IPS DF 4.7 (cell line): ENCODE measurements around the gene ERCC3.
"Not testable (repeated sequence)": the region's sequence is repeated elsewhere in the genome, so short reads cannot be mapped to it uniquely, and the experiment has no call there.

Experiments used
- DNase-seq: peaks from one replicate; pipeline ENCODE4 v3.0.0-alpha.2; 2013; ENCODE audit warnings: low spot score; ENCODE audit errors: extremely low read depth

Gene ERCC3

DNA sequence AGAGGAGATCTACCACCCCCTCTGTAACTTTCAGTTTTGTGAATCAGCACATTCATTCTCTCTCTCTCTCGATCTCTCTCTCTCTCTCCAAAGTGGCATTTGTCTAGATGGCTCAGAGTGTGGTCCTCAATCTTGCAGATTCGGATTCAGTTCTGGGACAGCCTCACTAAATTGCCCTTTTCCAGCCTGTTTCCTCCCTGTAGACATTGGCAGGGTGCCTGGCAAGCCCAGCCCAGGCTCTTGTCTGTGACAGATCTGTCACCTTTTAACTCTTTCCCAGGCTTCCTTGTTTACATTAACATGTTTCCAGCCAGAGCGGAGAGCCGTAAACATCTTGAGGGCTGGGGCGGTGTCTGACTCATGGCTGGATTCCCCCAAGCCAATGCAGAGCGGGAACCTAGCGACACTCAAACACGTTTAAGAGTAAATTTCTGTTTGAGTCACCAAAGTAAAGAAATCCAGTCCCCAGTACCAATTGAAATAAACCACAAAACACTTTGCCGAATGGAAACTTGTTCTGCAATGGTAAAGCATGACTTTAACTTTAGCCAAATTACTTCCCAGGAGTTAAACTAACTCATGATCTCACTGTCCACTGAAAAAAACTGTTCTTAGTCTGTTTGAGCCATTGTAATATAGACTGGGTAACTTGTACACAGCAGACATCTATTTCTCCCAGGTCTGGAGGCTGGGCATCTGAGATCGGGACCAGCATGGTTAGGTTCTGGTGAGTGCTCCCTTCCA lies 67.3 kb downstream of the ERCC3 start:
- no peak for DNase-seq

DNA sequence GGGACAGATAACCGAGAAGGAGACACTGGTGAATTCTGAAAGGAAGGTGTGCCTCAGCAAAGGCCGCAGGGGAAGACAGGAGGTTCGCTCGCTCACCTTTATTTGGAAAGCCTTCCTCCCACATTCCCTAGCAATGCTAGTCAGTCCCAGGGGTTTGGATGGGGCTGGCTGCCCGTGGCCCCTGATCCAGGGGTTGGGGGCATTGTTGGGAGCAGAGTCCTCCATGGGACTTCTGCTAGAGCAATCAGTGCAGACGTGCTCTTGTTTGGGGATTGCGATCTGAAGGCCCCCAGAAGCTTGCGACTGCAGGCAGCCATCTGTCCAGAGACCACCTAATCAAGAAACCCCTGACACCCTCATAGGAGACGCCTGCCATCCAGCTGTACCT lies 67.8 kb downstream of the ERCC3 start:
- no peak for DNase-seq

DNA sequence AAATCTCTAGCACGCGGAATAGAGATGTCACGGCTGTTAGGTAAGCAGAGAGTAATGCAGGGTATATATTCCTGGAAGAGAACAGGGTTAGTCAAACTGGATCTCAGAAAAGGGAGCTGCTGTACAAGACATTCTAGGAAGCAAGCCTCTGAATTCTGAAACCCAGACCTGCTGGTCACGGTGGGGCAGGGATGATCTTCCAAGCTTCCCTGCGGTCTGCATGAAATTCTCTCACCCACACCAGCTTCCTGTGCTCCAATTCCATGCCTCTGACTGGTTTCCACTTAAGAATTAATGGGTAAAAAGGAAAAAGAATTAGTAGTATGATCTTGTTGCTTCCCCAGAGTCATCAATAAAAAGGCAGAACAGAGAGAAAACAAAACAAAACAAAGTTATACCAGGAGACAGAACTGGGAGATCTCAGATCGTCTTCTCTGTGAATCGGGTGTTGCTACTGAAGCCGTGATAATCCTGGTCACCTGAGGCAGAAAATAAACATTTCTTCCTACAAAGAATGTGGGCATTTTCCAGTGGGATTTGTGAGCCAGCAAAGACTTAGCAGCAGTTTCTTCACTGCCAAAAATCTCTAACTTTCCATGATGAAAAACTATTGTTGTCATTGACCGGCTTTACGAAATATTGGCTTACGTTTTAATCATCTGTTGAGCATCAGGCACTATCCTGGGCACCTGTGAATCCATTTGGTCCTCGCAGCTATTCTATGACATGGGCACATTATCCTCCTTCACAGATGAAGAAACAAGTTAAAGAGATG lies 68.6 kb downstream of the ERCC3 start:
- DNase-seq: no peak

DNA sequence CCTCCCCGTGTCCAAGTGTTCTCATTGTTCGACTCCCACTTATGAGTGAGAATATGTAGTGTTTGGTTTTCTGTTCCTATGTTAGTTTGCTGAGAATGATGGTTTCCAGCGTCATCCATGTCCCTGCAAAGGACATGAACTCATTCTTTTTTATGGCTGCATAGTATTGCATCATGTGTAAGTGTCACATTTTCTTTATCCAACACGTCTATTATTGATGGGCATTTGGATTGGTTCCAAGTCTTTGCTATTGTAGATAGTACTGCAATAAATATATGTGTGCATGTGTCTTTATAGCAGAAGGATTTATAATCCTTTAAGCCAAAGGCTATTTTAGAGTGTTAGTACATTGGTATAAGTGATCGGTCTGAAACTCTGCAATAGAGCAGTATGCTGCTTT lies 69.8 kb downstream of the ERCC3 start:
- DNase-seq: not testable (repeated sequence)

DNA sequence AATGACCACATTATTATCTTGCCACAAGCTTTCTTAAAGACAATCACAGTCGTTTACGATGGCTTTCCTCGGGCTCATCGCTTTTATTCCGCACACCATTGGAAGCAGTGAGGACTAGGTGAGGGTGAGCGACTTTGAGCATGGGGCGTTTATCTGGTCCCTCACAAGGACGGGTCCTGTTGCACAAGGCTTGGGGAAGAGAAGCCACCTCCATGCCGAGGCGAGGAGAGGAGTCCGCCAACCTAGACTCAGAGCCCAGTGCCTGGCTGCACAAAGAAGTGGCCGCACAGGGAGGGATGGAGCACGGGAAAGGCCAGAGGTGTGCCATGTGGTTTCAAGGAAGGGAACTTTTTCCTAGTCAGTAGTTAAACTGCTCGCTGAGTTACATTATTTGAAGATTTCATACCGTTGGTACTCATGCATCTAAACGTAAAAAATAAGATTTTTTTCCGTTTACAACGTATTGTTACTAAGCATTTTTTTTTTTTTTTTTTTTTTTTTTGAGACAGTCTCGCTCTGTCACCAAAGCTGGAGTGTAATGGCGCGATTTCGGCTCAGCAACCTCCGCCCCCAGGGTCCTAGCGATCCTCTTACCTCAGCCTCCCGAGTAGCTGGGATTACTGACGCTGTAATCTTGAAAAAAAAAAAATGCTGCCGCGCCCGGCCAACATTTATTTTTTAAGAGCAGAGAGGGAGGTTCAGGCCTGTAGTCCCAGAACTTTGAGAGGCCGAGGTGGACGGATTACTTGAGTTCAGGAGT lies 73.0 kb downstream of the ERCC3 start:
- DNase-seq: no peak

DNA sequence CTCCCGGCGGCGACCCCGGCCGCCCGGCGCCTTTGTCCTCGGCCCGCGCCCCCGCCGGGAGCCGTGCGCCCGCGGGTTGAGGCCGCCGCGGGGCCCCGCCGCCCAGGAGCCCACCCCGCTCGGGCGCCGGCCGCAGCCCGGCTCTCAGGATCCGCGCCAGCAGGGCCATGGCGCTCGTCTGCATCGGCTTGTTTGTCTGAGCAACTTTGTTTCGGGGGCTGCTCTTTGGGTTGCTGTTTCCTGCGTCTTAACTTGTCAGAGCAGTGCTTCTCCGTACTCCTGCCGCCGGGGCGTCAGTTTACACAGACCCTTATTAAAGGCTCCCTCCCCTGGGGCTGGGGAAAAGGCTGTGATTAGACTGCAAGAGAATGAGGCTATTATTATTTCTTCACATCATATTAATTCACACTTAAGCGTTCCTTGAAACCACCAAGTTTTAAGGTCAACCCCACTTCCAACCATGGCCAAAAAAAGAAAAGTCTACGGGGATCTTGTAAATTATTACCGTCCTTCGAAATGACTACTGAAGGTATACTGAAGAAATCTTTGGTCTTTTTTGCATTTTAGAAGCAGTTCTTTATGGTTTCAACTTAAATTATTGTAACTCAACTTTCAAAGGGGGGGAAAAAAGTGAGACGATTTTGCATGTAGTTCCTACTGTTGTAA lies 73.7 kb downstream of the ERCC3 start, which contains the start of gene CYP27C1:
Gene CYP27C1 (minus strand): TSS at position 198 of the 666 bp plus-strand sequence. CDS start 29 bp downstream, at position 169.
- no peak for DNase-seq

DNA sequence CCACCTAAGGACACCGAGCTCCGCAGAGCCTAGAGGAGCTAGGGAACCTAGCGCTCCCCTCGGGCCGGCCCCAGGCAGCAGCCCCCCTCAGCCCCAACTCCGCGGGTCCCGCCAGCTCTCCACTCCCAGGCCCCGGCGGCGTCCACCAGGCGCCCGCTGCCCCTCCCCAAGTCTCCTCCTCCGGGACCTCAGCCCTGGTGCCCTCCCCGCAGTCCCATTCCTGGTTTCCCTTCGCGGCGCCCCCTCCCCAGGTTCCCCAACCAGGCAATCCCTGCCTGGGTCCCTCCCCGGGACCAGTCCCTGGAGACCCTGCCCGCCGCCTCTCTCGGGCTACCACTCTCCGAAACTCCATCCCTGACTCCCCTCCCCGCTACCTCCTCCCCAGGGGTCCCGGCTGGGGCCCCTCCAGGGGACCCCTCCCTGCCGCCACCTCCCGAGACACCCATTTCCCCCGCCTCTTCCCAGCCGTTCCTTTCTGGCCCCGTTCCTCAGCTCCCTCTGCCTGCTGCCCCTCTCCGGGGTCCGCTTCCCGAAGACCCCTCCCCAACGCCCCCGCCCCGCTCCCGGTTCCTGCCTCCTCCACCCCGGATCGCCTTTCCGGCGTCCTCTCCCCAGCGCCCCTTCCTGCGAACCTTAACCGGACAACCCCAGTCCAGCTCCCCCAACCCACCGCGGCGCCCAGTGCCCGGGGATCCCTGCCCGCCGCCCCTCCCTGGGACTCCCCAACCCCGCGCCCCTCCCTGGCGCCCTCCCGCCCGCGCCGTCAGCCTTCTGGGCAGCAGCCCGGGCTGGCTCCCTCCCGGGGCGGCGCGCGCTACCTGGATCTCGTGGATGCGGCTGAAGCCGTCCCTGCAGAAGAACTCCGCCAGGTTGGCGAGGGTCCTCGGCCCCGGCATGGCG lies 74.5 kb downstream of the ERCC3 start:
- no peak for DNase-seq

DNA sequence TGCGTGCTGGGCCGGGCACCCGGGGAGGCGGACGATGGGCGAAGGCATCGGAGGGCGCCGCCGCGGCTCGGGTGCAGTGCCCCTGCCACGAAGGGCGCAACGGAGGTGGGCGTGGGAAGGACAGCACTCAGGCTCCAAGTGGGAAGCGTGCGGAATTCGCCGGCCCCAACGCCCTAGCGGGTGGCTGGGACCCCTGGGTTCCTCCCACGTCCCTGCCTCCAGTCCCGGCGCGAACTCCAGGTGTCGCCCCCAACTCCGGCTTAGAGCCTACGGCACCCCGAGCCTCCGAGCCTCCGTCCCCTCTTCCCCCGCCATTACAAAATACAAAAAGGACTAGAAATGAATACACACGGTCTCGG lies 75.2 kb downstream of the ERCC3 start:
- DNase-seq: no peak

DNA sequence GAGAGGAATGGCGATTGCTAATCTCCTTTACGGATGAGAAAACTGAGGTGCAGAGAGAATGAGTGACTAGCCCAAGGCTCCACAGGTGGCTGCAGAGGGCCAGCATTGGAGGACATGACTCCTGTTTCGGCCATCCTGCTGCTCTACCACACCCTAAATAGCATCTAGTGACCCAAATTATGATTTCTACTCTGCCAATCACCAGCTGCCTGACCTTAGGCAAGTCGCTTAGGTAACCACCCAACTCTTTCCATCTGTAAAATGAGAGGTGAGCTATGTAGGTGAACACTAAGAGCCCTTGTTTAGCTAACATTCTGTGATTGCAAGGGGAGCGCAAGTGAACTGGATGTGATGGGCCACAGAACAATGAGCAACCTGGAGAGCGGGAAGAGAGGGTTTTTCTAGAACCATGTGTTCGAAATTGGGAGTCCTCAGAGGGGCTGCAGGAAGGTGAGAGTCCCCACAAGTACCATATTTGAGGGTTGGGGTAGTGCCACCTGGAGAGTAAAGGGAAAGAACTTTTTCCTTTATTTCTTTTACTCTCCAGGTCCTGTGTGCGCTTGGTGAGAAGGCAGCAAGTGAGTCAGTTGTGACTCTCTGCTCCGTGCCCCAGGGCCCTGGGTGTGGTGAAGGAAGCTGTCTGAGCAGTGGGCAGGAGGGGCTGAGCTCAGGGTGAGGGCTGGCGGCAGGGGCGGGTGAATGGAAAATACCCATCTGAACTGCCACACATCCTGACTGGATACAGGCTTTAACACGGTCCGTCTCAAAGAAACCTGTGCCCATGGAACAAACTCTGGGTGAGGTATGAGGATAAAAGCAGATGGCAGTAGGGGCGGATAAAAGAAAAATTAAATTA lies 76.2 kb downstream of the ERCC3 start:
- DNase-seq: no peak

DNA sequence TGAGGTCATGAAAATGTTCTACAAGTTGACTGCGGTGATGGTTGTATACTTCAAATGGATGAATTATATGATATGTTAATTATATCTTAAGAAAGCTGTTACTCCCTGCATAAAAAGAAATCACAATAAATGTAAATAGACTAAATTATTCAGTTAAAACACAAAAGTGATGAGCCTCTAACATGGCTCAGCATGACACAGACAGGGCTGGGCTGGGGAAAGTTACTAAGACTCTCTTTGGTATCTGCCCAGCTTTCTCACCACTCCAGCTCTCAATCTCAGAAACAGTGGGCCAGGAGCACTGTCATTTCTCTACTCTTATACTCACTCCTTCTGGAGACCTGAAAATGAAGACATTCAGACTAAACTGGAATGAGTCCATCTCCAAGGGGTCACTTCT lies 77.4 kb downstream of the ERCC3 start:
- no peak for DNase-seq

DNA sequence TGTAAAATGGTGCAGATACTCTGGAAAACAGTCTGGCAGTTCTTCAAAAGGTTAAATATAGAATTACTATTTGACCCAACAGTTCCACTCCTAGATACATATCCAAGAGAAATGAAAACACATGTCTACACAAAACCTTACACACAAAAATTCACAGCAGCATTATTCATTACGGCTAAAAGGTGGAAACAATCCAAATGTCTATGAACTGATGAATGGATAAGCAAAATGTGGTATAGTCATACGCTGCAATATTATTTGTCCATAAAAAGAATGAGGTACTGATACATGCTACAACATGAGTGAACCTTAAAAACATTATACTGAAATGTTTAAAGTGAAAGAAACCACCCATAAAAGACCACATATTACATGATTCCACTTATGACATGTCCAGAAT lies 77.8 kb downstream of the ERCC3 start:
- no peak for DNase-seq

DNA sequence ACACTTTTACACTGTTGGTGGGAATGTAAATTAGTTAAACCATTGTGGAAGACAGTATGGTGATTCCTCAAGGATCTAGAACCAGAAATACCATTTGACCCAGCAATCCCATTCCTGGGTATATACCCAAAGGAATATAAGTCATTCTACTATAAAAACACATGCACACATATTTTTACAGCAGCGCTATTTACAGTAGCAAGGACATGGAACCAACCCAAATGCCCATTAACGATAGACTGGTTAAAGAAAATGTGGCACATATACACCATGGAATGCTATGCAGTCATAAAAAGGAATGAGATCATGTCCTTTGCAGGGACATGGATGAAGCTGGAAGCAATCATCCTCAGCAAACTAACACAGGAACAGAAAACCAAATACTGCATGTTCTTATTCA lies 79.7 kb downstream of the ERCC3 start:
- not testable (repeated sequence) for DNase-seq

DNA sequence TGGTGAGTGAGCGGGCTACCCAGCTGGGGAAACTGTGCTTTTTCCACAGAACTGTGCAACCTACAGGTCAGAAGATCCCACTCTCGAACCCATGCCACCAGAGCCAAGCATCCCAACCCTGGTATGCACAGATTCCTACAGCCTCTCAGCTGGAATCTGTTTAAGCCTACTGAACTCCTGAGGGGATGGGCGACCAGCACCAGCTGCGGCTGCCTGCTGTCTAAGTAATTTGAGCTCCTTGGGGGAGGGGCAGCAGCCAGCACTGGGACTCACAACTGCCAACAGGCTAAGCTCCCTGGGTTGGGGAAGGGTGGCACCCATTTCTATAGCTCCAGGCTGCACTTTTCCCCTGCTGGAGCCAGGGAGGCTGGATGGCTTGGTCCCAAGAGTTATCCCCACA lies 85.6 kb downstream of the ERCC3 start:
- no peak for DNase-seq
